ENCODE results near the gene SLC2A14.
"Not testable (repeated sequence)": the region's sequence is repeated elsewhere in the genome, so short reads cannot be mapped to it uniquely, and the experiment has no call there.

Gene SLC2A14

GRCh38 chr12:7869137-7869536 is 3.6 kb downstream of the SLC2A14 start:
- no peak for DNase-seq

- no peak for DNase-seq
Observed at GRCh38 chr12:7868391-7868790, 4.3 kb downstream of the SLC2A14 start.

- DNase-seq = no peak
Observed at GRCh38 chr12:7864601-7865150, 8.0 kb downstream of the SLC2A14 start.

DNA sequence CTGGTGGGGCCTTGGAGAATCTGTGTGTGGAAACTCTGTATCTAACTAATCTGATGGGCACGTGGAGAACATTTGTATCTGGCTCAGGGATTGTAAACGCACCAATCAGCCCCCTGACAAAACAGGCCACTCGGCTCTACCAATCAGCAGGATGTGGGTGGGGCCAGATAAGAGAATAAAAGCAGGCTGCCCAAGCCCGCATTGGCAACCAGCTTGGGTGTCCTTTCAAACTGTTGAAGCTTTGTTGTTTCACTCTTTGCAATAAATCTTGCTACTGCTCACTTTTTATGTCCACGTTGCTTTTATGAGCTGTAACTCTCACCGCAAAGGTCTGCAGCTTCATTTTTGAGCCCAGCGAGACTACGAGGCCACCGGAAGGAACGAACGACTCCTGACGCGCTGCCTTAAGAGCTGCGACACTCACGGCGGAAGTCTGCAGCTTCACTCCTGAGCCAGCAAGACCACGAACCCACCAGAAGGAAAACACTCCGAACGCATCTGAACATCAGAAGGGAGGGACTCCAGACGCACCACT is 9.8 kb downstream of the SLC2A14 start:
- DNase-seq = not testable (repeated sequence)

- not testable (repeated sequence) for DNase-seq
Observed at GRCh38 chr12:7862301-7862700, 10.4 kb downstream of the SLC2A14 start.

- no peak for DNase-seq
Observed at GRCh38 chr12:7859552-7859951, 13.2 kb downstream of the SLC2A14 start.

- DNase-seq = no peak
Observed at GRCh38 chr12:7857971-7858370, 14.7 kb downstream of the SLC2A14 start.

GRCh38 chr12:7856516-7856915 is 16.2 kb downstream of the SLC2A14 start:
- no peak for DNase-seq

DNA sequence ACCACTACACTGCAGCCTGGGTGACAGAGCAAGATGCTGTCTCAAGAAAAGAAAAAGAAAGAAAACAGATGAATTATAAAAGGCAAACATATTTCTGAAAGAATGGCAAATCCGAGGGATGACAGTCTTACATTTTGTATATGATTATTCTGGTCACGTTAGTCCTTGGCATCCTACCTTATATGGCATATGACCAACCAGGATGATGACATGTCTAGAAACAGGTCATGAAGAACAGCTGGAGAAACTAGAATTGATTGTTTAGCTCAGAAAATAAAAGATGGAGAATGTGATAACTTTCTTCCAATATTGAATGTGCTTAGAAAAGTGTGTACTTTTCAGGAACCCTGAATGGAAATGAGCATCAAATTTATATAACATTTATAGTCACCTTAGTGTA is 19.2 kb downstream of the SLC2A14 start:
- no peak for DNase-seq

- DNase-seq = not testable (repeated sequence)
Observed at GRCh38 chr12:7851622-7852081, 21.1 kb downstream of the SLC2A14 start.

DNA sequence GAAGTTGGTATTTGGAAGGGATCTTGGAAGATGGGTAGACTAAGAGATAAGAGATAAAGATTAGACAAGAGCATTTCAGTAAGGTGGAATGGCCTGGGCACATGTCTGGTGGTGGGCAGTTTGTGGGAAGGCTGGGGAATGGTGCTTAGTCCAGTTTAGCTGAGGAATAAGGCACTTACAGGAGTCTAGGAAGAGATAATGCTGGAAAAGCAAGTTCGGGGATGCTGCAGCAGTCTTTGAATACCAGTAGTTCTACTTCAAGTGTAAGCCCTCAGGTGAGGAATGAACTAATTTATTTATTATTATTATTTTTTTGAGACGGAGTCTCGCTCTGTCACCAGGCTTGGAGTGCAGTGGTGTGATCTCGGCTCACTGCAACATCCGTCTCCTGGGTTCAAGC is 22.6 kb downstream of the SLC2A14 start:
- DNase-seq = not testable (repeated sequence)

- not testable (repeated sequence) for DNase-seq
Observed at GRCh38 chr12:7848098-7848422, 24.7 kb downstream of the SLC2A14 start.

GRCh38 chr12:7847226-7848097 is 25.3 kb downstream of the SLC2A14 start:
- not testable (repeated sequence) for DNase-seq

- no peak for DNase-seq
Observed at GRCh38 chr12:7844116-7844515, 28.6 kb downstream of the SLC2A14 start.

GRCh38 chr12:7843583-7843982 is 29.1 kb downstream of the SLC2A14 start:
- not testable (repeated sequence) for DNase-seq

DNA sequence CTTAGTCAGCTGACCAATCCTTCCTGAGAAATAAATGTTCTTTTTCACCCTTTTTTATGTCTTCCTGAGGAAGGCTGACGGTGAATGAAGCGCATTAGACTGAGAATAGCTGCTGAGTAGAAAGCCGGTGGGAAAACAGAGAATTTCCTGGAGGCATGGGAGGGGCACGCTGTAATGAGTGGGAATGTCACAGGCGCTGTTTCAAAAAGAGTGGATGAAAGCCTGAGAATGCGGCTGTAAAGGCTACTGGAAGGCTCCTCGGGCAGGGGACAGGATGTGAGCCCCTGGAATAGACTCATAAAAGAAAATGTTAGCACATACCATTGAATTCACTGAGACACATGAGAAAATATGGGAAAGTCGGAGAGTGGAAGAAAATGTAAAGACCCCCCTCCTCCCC is 29.6 kb downstream of the SLC2A14 start:
- DNase-seq = not testable (repeated sequence)

DNA sequence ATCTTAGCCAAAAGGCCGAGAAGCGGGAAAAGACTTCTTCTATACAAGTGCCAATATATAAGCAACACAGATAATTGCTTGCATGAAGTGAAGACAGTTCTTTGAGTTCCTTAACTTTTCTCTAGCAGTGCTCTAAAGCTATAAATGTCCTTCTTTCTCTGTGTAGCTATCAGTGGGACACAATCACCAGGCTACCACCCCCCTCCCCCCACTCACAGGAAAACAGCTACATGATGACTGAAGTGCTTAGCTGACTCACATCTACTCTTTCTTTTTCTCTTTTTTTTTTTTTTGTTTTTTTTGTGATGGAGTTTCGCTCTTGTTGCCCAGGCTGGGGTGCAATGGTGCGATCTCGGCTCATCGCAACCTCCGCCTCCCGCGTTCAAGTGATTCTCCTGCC is 30.3 kb downstream of the SLC2A14 start:
- not testable (repeated sequence) for DNase-seq

DNA sequence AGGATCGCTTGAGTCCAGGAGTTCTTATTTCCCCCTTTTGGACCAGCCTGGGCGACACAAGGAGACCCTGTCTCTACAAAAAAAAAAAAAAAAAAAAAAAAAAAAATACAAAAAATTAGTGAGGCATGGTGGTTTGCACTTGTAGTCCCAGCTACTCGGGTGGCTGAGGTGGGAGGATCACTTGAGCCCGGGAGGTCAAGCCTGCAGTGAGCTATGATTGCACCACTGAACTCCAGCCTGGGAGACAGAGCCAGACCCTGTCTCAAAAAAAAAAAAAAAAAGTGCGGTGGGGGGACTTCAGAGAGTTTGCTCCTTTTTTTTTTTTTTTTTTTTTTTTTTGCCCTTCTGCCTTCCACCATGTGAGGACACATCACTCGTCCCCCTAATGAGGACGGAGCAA is 32.9 kb downstream of the SLC2A14 start:
- not testable (repeated sequence) for DNase-seq

DNA sequence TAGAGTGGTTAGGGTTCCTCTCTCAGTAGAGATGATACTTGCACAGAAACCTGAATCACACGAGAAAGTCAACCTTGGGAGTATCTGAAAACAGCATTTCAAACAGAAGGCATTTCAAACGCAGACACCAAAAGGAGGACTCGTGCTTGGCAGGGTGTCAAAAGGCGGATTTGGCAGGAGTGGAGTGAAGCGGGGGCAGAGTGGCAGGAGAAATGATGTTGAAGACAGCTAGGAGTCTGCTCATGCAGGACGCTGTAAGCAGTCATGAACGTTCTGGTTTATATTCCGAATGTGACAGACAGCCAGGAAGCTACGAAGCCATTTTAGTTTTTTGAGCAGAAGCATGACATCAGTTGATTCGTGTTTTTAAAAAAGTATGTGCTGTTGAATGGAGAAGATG is 33.5 kb downstream of the SLC2A14 start:
- DNase-seq = peak; percentile 26 to 77

DNA sequence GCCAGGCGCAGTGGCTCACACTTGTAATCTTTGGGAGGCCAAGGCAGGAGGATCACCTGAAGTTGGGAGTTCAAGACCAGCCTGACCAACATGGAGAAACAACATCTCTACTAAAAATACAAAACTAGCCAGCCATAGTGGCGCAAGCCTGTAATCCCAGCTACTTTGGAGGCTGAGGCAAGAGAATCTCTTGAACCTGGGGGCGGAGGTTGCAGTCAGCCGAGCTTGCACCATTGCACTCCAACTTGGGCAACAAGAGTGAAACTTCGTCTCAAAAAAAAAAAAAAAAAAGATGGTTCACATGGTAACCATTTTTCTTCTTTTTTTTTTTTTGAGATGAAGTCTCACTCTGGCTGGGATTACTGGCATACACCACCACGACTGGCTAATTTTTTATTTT is 35.3 kb downstream of the SLC2A14 start:
- DNase-seq = no peak

- DNase-seq = no peak
Observed at GRCh38 chr12:7835766-7836165, 36.9 kb downstream of the SLC2A14 start.

DNA sequence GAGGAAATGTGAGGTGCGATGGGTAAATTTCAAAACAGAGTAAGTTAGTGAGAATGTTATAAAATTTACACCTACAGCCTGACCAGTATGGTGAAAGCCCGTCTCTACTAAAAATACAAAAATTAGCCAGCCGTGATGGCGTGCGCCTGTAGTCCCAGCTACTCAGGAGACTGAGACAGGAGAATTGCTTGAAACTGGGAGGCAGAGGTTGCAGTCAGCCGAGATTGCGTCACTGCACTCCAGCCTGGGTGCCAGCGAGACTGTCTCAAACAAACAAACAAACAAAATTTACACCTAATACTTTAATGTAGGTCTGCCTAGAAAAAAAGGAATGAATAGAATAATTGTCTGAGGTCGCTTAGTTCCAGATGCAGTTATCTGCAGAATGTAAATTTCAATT is 37.6 kb downstream of the SLC2A14 start:
- DNase-seq = no peak

GRCh38 chr12:7834701-7835100 is 38.0 kb downstream of the SLC2A14 start:
- no peak for DNase-seq

DNA sequence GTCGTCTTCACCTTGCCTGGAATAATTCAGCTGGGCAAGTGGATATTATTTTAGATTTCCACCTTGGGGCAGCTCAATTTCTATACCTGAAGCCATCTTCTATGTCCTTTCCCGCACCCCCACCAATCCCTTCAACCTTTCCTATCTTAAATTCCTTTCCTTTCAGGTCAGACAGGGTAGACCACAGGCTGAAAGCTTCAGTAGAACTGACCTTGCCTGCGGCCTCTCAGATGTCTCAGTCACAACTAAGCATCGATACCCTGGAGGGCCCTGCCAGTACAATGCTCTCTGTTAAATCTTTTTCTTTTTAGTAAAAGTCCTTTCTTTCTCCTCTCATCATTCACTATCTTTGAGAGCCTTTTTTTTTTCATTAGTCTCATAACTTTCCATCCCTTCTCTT is 38.9 kb downstream of the SLC2A14 start:
- no peak for DNase-seq

Data from NCI-H446 (cell line).